Hepatic stellate cell (primary cell): ENCODE measurements around the gene ZNF335.
"Not testable (repeated sequence)": the region's sequence is repeated elsewhere in the genome, so short reads cannot be mapped to it uniquely, and the experiment has no call there.

ENCODE experiments used
- DNase-seq: peaks from one replicate; pipeline ENCODE4 v3.0.0; 2011; ENCODE audit warnings: low spot score

The ZNF335 gene

GRCh38 chr20:46004187-46004586, 32.2 kb upstream of the ZNF335 start:
- DNase-seq: no peak

GRCh38 chr20:46002008-46002407, 30.0 kb upstream of the ZNF335 start:
- no peak for DNase-seq

- no peak for DNase-seq
Observed at GRCh38 chr20:46001498-46001897, 29.5 kb upstream of the ZNF335 start.

- no peak for DNase-seq
Observed at GRCh38 chr20:46000262-46000996, 28.4 kb upstream of the ZNF335 start.

GRCh38 chr20:45999557-46000261, 27.7 kb upstream of the ZNF335 start:
- no peak for DNase-seq

GRCh38 chr20:45998761-45999160, 26.8 kb upstream of the ZNF335 start:
- DNase-seq: no peak

GRCh38 chr20:45998337-45998736, 26.3 kb upstream of the ZNF335 start:
- DNase-seq: no peak

GRCh38 chr20:45997187-45997586, 25.2 kb upstream of the ZNF335 start:
- no peak for DNase-seq

- not testable (repeated sequence) for DNase-seq
Observed at GRCh38 chr20:45995495-45996097, 23.6 kb upstream of the ZNF335 start.

GRCh38 chr20:45994761-45995493, 22.9 kb upstream of the ZNF335 start:
- DNase-seq: no peak

GRCh38 chr20:45993197-45993951, 21.4 kb upstream of the ZNF335 start:
- no peak for DNase-seq

GRCh38 chr20:45991616-45992015, 19.6 kb upstream of the ZNF335 start:
- DNase-seq: no peak

GRCh38 chr20:45988830-45989229, 16.8 kb upstream of the ZNF335 start:
- DNase-seq: not testable (repeated sequence)

GRCh38 chr20:45987108-45987780, 15.2 kb upstream of the ZNF335 start:
- peak; percentile 74 for DNase-seq

- DNase-seq: no peak
Observed at GRCh38 chr20:45985573-45985972, 13.6 kb upstream of the ZNF335 start.

GRCh38 chr20:45983279-45983743, 11.3 kb upstream of the ZNF335 start:
- DNase-seq: no peak

- DNase-seq: no peak
Observed at GRCh38 chr20:45981261-45981660, 9.3 kb upstream of the ZNF335 start.

- DNase-seq: no peak
Observed at GRCh38 chr20:45976086-45976485, 4.1 kb upstream of the ZNF335 start.

- DNase-seq: no peak
Observed at GRCh38 chr20:45975686-45976085, 3.7 kb upstream of the ZNF335 start.

- DNase-seq: no peak
Observed at GRCh38 chr20:45974896-45975565, 3.0 kb upstream of the ZNF335 start.
